Hepatocyte (in vitro differentiated cells): ENCODE measurements around the gene KLHDC9. TPM values are rescaled to one million over a fixed set of nuclear protein-coding genes. Genes with fewer than 3 reads are reported as not detected.

Experiments
- DNase-seq: peaks from one replicate; pipeline ENCODE4 v3.0.0-alpha.2; 2016; ENCODE audit warnings: low spot score
- H2AFZ ChIP-seq: fragments of 200-600 bp; sonication (generic); 2 replicates; pipeline ENCODE4 v1.6.0; 2016; ENCODE audit warnings: antibody characterized with exemption, mild to moderate bottlenecking
- H3K27ac ChIP-seq: fragments of 200-600 bp; sonication (generic); 2 replicates; pipeline ENCODE4 v1.5.1; 2016; ENCODE audit warnings: mild to moderate bottlenecking
- H3K27me3 ChIP-seq: fragments of 200-600 bp; sonication (generic); 2 replicates; pipeline ENCODE4 v1.6.1; 2016
- H3K36me3 ChIP-seq: fragments of 200-600 bp; sonication (generic); replicated peaks from 2 replicates; pipeline ENCODE4 v1.5.1; 2016; ENCODE audit warnings: low read depth; ENCODE audit not compliant: insufficient read depth
- H3K4me1 ChIP-seq: fragments of 200-600 bp; sonication (generic); 2 replicates; pipeline ENCODE4 v1.5.1; 2016; ENCODE audit warnings: mild to moderate bottlenecking, moderate library complexity; ENCODE audit not compliant: insufficient read depth
- H3K4me2 ChIP-seq: fragments of 200-600 bp; sonication (generic); 2 replicates; pipeline ENCODE4 v1.6.0; 2016
- H3K4me3 ChIP-seq: fragments of 200-600 bp; sonication (generic); 2 replicates; pipeline ENCODE4 v1.5.1; 2016; ENCODE audit warnings: mild to moderate bottlenecking
- H3K79me2 ChIP-seq: fragments of 200-600 bp; sonication (generic); 2 replicates; pipeline ENCODE4 v1.6.0; 2017; ENCODE audit warnings: mild to moderate bottlenecking
- H3K9me2 ChIP-seq: fragments of 200-600 bp; sonication (generic); replicated peaks from 2 replicates; pipeline ENCODE4 v1.6.0; 2017; ENCODE audit warnings: mild to moderate bottlenecking; ENCODE audit not compliant: insufficient read depth
- H3K9me3 ChIP-seq: fragments of 200-600 bp; sonication (generic); 2 replicates; pipeline ENCODE4 v1.5.1; 2016; ENCODE audit warnings: low read depth, mild to moderate bottlenecking
- H4K20me1 ChIP-seq: fragments of 200-600 bp; sonication (generic); 2 replicates; pipeline ENCODE4 v1.6.0; 2016; ENCODE audit warnings: mild to moderate bottlenecking; ENCODE audit not compliant: insufficient read depth, poor library complexity, severe bottlenecking
- CTCF ChIP-seq: fragments of 200-600 bp; sonication (generic); IDR thresholded peaks from 2 replicates; pipeline ENCODE4 v1.5.1; 2016; ENCODE audit warnings: antibody characterized with exemption, mild to moderate bottlenecking; ENCODE audit not compliant: poor library complexity
- EZH2 ChIP-seq: fragments of 200-600 bp; sonication (generic); IDR thresholded peaks from 2 replicates; pipeline ENCODE4 v1.6.1; 2016; ENCODE audit warnings: antibody characterized with exemption, mild to moderate bottlenecking, borderline replicate concordance
- EZH2phosphoT487 ChIP-seq: fragments of 200-600 bp; sonication (generic); IDR thresholded peaks from one replicate; pipeline ENCODE4 v1.6.1; 2018; ENCODE audit warnings: antibody characterized with exemption, mild to moderate bottlenecking, low read depth, moderate library complexity; ENCODE audit not compliant: unreplicated experiment, severe bottlenecking
- WGBS: methylation state at CpG from one replicate; pipeline ENCODE4 v1.1.6; 2016; ENCODE audit warnings: low lambda C conversion rate; ENCODE audit errors: missing lambda C conversion rate; 5-methylcytosine and 5-hydroxymethylcytosine counted together
- polyA plus RNA-seq: library from polyadenylated mRNA; unstranded; fragments of >200 nt; fragmentation: Nextera tagmentation; extraction: Ambion mirVana; gene quantifications from 2 replicates; pipeline ENCODE4 v1.2.1, GENCODE V29; 2016
- total RNA-seq: library from RNA; depleted of rRNA; stranded (reverse); fragments of >200 nt; gene quantifications from 2 replicates; pipeline ENCODE4 v1.2.3, GENCODE V29; 2014

Gene KLHDC9
- total and polyA plus RNA-seq, 2 experiments from 2014 or later = 1.4 to 7.4 TPM

DNA sequence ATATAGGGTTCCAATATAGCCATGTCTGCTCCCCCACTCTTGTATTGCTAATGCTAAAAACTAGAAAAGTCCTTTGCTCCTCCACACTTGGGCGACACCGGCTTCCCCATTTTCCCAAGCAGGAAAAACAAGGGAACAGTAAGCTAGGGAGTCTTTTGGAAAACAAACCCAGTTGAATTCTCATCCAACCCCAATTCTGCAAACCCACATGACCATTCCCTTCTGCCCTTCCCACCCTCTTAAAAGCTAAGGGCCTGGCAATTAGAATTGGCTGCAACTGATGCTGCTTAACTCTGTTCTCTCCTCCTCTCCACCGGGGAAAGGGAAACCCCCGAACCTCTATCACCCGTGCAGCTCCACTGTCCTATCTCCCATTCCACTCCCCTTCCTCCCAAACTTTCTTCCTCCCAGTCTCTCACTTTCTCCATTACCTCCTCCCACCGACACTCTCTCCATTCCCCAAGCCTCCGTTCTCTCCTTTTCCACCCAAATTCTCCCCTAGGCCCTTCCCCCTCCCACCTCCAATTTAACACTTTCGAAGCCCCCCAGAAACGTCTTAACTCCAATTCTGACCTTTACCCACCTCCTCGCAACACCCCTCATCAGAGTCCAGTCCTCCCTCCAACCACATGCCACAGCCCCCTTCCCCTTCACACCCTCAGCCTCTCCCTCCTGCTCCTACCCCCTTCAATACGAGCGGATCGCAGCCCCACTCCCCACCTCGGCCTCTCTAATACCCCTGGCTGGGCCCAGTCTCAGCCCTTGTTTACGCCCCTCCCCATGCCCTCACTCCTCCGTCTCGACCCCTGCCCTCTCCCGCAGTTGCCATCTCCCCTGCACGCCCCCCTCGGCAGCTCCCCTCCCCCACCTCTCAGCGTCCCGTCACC lies 33.6 kb downstream of the KLHDC9 start:
- Histone ChIP-seq H3K9me3 (no peaks in the 10 kb centered on the region), H3K79me2 (peaks cover 87% of the 10 kb centered on the region), H2AFZ (peak overlapping the region; percentile 61), H3K4me1 (peaks cover 16% of the 10 kb centered on the region), H3K9me2 (no peaks in the 10 kb centered on the region), H3K4me3 (peak overlapping the region; percentile 46), H3K27ac (peak overlapping the region; percentile 93), H3K4me2 (peak overlapping the region; percentile 93), H4K20me1 (peaks cover 5% of the 10 kb centered on the region), H3K36me3 (no peaks in the 10 kb centered on the region), H3K27me3 (no peaks in the 10 kb centered on the region)
- 6% methylated on average over 7 of the region's 22 CpGs for WGBS
- DNase-seq = peak; percentile 44
- no peak for TF ChIP-seq EZH2phosphoT487

GRCh38 chr1:161132410-161133219 lies 34.5 kb downstream of the KLHDC9 start, which contains the start of gene DEDD:
Gene DEDD (minus strand): TSS chr1:161132667. CDS start chr1:161124462, 8,205 bp downstream.
- Histone ChIP-seq H3K79me2 (peaks cover 80% of the 10 kb centered on the region), H3K27me3 (no peaks in the 10 kb centered on the region), H2AFZ (peak within 1 kb of the TSS; percentile 61), H3K27ac (peak within 1 kb of the TSS; percentile 93), H3K4me1 (peaks cover 16% of the 10 kb centered on the region), H3K9me3 (no peaks in the 10 kb centered on the region), H4K20me1 (peaks cover 5% of the 10 kb centered on the region), H3K9me2 (no peaks in the 10 kb centered on the region), H3K36me3 (no peaks in the 10 kb centered on the region), H3K4me3 (peak within 1 kb of the TSS; percentile 46), H3K4me2 (peak within 1 kb of the TSS; percentile 93)
- peak; percentile 96 for DNase-seq
- under 1% methylated on average over 41 of the region's 68 CpGs for WGBS
- TF ChIP-seq EZH2phosphoT487 = no peak
- TF ChIP-seq EZH2 = no peak
- no peak for TF ChIP-seq CTCF

DNA sequence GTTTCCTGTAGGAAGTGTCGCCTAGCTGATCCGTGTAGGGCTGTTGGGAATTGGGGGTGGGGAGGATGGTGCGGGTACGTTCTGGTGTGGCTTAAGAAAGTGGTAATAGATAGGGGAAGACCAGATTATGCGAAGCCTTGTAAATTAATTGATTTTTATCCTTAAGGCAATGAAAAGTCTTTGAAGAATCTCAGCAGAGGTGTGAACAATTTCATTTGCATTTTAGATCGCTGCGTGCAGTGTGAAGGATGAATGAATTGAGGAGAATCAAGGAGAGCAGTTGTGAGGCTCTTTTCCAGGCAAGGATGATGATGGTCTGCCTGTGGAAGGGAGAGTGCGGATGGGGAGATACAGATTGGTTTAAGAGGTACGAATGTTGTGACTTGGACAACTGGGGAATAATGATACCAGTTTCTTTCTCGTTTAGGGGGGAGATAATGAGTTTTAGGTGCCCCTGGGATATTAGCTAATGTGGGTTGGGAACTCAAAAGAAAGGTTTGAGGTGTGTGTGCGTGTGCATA lies 35.1 kb downstream of the KLHDC9 start:
- H3K36me3 ChIP-seq = no peaks in the 10 kb centered on the region
- H3K79me2 ChIP-seq = peaks cover 74% of the 10 kb centered on the region
- H3K4me3 ChIP-seq = peak overlapping the region; percentile 43
- peaks cover 5% of the 10 kb centered on the region for H4K20me1 ChIP-seq
- H3K9me3 ChIP-seq = no peaks in the 10 kb centered on the region
- peak overlapping the region; percentile 81 for H3K4me2 ChIP-seq
- peaks cover 16% of the 10 kb centered on the region for H3K4me1 ChIP-seq
- no peak for TF ChIP-seq EZH2phosphoT487
- no peak for TF ChIP-seq EZH2
- no peak for TF ChIP-seq CTCF
- peak overlapping the region; percentile 46 for H2AFZ ChIP-seq
- H3K9me2 ChIP-seq = no peaks in the 10 kb centered on the region
- H3K27me3 ChIP-seq = no peaks in the 10 kb centered on the region
- WGBS = 2% methylated on average over 11 of the region's 11 CpGs
- no peak for DNase-seq
- peak overlapping the region; percentile 93 for H3K27ac ChIP-seq
